Right lung (tissue), 5 donors: Measurements from ENCODE around the gene SPOCK2. TPM values are rescaled to one million over a fixed set of nuclear protein-coding genes. Genes with fewer than 3 reads are reported as not detected.
"Not testable (repeated sequence)": the region's sequence is repeated elsewhere in the genome, so short reads cannot be mapped to it uniquely, and the experiment has no call there.

Experiments used
- DNase-seq, 2 donors: peaks; one replicate each; pipeline ENCODE4 v3.0.0-alpha.2; 2013
- polyA plus RNA-seq, 5 donors: library from polyadenylated mRNA; unstranded; fragments of 120-200 nt; gene quantifications; one replicate each; pipeline versions ENCODE4 v1.2.1 to v1.2.3, GENCODE V29; 2013; ENCODE audit warnings: inconsistent platforms in 1 of 5, low replicate concordance in 1 of 5; ENCODE audit not compliant: insufficient read length in 5 of 5, insufficient read depth in 1 of 5

The SPOCK2 gene
- polyA plus RNA-seq, 5 donors = 4.7 to 11.0 (median 8.8) TPM

DNA sequence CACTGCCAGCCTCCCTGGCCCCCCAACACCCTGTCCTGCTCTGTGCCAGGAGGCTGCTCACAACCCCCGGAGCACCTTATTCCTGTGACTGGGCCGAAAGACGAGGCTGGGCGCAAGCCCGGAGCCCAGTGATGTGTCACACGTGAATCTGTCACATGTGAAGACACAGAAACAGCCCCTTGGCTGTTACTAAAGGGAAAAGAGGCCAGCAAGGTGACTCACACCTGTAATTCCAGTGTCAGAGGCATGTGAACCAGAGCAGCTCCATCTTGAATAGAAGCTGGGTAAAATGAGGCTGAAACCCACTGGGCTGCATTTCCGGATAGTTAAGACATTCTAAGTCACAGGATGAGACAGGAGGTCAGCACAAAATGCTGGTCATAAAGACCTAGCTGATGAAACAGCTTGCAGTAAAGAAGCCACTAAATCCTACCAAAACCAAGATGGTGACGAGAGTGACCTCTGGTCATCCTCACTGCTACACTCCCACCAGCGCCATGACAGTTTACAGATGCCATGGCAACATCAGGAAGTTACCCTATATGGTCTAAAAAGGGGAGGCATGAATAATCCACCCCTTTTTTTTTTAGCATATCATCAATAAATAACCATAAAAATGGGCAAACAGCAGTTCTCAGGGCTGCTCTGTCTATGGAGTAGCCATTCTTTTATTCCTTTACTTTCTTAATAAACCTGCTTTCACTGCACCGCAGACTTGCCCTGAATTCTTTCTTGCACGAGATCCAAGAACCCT lies 55.8 kb downstream of the SPOCK2 start:
- DNase-seq = not testable (repeated sequence)

DNA sequence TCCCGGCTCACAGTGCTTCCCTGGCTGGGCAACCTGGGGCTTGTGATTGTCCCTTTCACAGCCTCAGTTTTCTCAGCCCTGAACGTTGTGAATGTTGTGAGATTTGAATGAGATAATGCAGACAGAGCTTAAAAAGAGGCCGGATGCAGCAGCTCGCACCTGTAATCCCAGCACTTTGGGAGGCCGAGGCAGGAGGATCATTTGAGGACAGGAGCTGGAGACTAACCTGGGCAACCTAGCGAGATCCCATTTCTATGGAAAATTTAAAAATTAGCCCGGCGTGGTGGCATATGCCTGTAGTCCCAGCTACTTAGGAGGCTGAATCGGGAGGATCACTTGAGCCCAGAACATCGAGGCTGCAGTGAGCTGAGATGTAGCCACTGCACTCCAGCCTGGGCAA lies 56.6 kb downstream of the SPOCK2 start:
- DNase-seq = no peak

DNA sequence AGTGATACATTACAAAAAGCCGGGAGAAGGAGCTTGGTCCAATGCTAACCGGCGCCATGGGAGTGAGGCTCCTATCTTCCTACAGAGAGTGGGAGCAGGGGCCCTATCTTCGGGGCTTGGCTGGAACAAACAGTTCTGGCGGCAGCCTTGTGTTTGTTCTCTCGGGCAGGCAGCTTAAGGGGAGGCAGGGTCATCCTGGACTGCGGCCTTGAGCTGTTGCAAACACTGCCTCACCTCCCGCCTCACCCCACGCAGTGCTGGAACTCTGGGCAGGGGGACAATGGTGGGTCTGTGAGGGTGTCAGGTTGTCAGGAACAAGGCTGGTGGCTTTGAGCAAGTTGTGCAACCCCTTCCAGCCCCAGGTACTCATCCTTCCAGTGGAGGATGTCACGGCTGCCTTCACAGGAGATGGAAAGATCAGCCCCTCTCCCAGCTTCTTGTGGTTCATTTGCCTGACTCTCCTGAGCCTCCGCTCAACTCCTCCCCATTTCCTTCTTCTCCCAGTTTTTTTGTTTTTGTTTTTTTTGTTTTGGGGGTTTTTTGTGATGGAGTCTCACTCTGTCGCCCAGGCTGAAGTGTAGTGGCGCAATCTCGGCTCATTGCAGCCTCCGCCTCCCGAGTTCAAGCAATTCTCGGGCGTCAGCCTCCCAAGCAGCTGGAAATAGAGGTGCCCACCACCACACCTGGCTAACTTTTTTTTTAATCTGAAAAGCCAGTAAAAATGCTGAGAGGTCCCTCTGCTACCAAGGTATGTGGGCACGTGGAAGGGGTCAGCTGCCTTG lies 57.4 kb downstream of the SPOCK2 start:
- DNase-seq = peak; percentile 39 to 47

DNA sequence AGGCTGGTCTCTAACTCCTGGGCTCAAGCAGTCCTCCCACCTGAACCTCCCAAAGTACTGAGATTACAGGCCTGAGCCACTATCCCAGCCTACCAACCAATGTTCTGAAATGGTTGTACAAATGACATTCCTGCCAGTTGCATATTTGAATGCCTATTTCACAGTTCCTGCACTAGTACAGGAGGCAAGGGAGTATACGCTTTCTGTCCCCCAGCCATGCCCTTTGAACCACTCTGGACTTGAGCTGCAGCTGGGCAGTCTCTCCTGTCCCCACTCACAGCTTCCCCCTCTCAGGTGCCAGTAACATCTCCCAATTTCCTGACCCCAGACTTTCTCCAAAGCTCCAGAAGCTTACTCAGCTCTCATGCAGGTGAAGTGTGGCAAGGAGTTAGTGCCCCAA lies 58.9 kb downstream of the SPOCK2 start:
- DNase-seq = no peak

DNA sequence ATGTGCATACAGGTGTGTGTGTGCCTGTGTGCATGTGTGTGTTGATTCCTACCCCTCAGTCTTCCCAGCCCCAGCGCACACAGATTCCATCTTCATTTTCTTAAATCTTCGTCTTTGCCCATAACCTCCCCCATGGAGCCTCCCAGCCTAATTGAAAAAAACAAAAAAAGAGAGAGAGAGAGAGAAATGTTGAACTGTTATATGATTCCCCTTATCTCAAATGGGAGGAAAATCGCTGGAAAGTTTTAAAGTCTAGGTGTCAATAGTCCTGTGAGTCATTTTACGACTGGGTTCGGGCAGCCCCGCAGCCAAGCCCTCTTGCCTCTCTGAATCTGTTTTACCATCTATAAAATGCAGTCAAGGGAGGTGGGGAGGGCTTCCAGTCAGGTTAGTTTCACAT lies 60.9 kb downstream of the SPOCK2 start:
- DNase-seq = no peak

DNA sequence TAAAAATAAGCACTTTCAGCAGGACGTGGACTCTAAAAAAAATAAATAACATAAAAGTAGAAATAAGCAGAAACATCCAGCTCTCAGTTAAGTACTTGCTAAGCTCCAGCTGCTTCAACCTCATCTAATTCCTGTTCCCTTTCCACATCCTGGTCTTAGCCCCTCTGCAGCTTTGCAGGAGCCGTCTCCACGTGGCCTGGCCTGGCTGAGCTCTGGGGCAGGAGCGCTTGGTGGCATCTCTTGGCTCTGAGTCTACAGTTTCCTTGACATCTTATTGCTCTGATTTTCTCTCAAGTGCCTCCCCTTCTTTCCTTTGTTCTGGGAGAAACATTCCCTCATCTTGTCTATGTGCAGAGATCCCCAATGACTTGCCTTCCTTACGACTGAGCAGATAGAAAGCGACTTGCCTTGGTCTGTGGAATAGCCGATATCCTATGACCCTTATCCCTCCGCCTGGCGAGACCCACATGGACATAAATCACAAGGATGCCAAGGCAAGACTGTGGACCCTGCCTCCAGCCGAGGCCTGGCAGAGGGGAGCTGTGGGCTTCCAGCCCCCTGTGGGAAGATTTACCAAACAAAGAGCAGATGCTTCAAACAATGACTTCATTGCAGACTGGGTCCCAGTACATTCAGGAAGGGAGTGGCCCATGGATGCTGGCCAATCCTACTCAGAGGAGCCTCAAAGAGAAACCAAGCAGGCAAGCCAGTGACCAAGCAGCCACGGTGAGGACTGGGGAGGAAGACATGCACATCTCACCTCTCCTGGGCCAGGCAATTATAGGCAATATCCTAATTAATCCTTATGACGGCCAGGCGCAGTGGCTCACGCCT lies 61.9 kb downstream of the SPOCK2 start:
- no peak for DNase-seq

DNA sequence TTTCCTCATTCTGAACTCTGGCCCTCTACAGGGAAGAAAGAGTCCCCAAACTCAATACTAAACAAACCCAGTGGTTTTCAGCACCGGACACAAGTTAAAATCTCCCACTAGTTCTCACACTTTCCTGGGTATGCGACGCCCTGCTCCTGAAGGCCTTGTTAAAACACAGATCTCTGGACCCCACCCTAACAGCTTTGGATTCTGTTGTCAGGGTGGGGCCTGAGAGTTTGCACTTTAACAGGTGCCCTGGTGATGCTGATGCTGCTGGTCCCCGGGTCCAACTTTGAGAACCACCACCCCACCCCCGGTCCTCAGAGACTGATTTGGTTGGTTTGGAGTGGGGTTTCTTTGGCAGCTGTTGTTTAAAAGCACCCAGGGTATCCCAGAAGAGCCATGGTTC lies 62.5 kb downstream of the SPOCK2 start:
- no peak for DNase-seq

DNA sequence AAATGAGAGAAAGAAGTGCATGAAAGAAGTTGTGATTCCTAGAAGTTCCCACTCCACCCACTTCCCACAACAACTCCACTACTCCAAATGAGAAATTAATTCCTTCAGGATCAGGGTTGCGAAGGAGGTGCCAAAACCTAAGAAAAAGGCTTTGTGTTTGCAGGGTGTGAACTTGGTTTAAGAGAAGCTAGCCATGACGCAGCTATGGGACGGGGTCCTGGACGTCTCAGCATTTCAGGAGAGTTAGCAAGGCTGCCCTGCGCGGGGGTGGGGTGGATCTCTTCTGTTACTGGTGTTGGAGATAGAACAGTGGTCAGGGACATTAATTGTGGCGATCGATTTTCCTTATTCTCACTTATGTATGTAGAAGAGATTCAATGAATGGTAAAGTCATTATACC lies 63.0 kb downstream of the SPOCK2 start:
- DNase-seq = no peak

DNA sequence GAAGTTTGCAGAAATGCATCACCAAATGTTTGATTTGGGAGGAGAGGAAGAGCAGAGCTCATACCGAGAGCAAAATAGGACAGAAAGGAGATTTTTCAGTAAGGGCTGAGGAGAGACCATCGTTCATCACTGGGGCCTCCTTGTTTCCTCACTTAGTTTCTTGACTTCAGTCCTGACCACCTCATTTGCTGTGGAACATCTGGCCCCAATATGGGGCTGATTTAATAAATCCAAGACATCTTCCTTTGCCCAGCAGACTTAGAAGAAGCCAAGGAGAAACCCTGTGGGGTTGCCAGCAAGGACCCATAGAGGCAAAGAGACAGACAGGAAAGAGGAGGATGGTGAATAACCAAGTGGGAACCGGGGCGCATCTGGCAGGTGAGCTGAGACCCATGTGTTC lies 63.8 kb downstream of the SPOCK2 start:
- DNase-seq = no peak

DNA sequence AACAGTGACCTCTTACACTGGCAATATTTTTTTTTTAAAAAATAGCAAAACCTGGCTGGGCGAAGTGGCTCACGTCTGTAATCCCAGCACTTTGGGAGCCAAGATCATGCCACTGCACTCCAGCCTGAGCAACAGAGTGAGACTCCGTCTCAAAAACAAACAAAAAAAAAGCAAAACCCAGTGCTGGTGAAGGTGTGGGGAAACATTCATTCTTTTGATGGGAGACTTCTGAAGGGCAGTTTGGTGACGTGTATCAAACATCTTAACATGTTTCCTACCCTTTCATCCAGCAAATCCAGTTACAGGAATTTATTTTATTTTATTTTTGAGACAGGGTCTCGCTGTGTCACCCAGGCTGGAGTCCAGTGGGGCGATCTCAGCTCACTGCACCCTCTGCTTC lies 66.1 kb downstream of the SPOCK2 start:
- no peak for DNase-seq

DNA sequence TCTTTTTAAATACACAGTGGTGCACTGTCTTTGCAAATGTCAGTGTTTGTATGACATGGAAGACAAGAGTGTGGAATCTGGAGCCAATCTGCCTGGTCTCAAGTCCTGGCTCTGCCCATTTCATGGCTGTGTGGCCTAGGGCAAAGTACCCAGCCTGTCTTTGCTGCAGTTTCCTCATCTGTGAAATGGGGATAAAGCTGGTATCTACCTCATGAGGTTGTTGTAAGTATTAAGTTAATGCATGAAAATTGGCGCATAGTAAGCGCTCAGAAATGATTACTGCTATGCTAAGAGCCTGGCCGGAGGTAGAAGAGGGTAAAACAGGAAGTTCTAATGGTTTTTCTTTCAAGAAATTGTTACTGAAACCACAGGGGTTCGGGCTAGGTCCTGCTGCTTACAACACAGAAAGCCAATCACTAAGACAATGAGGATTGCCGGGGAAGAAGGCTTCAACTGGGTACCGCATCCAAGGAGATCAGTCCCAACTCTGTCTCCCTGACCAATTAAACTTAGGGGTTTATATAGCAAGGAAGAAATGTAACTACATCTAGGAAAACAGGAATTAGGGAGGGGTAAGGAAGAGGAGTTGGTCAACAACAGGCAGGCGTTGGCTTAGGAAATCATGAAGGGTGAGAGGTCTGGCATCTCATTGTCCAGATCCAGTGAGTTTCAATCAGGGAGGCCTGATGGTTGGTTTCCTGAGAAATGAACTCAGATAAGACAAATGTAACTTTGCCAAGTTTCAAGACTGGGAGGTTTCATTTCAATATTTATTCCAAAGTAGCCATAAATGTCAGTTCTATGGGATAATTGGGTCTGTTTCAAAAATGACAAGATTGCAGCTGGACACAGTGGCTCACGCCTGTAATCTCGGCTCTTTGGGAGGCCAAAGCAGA lies 67.2 kb downstream of the SPOCK2 start:
- DNase-seq = peak; percentile 50 to 60

DNA sequence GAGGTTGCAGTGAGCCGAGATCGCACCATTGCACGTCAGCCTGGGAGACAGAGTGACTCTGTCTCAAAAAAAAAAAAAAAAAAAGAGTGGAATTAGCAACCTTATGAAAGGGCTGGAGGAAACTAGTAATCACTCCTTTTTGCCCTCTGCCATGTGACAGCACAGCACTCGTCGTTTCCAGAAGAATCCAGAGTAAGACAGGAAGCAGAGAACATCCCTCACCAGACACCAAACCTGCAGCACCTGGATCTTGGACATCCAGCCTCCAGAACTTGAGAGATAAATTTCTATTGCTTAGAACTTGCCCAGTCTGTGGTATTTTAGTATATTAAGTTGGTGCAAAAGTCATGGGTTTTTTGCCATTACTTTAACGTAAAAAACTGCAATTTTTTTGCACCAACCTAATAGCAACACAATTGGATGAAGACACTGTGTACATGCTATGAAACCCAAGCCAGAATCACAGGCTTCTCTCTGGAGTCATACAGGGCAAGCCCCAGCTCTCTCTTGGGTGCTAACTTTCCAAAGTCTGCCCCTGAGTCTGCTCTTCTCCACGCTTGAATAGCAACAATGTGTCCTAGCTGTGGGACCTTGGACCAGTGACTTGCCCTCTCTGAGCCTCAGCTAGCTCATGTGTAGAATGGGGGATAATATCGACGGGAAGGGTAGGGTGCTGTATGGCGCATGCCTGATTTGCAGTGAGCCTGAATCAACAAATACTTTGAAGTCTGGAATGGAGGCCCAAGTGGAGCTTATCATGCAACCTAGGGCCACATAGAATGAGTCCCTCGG lies 69.1 kb downstream of the SPOCK2 start:
- DNase-seq = no peak

DNA sequence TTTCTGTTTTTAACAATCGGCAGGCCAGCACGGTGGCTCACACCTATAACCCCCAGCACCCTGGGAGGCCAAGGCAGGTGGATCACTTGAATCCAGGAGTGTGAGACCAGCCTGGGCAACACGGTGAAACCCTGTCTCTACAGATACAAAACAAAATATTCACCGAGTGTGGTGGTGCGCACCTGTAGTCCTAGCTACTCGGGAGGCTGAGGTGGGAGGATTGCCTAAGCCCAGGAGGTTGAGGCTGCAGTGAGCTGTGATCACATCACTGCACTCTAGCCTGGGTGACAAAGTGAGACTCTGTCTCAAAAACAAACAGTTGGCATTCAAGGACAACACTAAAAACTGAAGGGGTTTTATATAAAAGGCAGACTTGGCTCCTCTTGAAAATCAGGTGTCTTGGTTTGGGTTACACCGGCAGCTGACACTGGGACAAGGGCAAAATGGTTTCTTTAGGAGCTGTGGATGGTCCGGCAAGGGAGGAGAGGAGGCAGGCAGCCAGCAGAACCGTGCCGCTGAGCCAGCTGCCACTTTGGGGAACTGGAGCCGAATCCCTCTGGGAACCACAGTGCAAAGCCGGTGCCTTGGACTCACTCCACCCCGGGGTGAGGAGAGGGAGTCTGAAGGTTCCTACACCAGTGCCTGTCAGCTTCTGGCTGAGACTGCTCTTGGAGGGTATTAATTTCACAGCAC lies 71.6 kb downstream of the SPOCK2 start:
- DNase-seq = no peak

DNA sequence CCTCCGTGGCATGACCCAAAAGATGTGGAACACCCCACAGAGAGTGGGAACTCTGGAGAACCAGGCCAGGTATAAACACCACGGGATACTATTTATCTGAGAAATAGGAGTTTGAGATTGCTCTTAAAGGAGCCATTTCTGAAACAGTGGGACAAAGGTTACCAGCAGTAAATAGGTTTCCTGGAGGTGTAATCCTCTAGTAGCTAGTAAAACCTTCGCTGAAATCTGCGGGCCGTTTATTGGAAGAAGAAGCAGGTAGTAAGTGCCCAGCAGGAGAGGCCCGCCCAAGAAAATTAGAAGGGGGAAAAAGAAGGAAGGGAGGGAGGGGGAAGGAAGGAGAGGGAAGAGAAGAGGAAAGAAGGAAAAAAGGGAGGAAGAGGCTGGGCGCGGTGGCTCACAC lies 72.5 kb downstream of the SPOCK2 start:
- DNase-seq = no peak

DNA sequence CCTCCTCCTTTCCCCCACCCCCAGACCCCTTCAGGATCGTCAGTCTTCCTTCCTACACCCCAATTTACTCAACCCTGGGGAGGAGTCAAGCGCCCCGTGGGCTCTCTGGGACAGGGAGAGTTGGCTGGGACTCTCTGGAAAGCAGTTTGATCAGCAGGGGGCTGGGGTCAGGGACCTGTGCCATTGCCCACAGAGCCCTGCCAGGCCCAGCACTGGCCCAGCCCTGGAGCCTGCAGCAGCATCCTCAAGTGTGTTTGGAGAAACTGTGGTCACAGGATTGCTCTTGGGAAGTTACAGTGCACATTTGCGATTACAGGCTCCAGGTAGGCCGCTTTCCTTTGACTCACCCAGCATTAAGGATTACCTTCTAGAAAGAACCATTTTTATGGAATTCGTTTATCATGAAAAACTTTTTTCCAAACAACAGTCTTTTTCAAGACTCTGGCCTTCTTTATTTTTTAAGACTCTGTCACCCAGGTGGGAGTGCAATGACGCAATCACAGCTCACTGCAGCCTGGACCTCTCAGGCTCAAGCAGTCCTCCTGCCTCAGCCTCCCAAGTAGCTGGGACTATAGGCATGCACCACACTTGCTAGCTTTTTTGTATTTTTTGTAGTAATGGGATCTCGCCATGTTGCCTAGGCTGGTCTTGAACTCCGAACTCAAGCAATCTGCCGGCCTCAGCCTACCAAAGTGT lies 73.4 kb downstream of the SPOCK2 start:
- DNase-seq = no peak

DNA sequence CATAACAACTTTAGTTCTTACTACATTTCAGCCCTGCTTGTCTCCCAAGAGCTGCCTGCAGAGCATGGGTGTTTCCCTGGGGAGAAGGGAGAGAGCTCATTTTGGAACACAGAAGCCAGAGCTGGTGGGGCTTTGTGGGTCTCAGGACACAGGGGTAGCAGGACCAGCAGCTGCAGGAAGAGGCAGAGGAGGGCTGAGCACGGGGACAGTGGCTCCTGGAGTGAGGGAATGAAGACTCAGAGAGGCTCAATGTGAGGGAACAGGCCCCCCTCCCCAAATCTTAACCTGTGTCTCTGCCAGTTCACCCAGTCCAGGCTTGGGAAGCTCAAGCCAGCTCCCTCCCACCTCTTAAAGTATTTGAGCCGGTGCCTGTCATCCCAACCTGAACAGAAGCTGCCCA lies 74.2 kb downstream of the SPOCK2 start:
- DNase-seq = no peak

DNA sequence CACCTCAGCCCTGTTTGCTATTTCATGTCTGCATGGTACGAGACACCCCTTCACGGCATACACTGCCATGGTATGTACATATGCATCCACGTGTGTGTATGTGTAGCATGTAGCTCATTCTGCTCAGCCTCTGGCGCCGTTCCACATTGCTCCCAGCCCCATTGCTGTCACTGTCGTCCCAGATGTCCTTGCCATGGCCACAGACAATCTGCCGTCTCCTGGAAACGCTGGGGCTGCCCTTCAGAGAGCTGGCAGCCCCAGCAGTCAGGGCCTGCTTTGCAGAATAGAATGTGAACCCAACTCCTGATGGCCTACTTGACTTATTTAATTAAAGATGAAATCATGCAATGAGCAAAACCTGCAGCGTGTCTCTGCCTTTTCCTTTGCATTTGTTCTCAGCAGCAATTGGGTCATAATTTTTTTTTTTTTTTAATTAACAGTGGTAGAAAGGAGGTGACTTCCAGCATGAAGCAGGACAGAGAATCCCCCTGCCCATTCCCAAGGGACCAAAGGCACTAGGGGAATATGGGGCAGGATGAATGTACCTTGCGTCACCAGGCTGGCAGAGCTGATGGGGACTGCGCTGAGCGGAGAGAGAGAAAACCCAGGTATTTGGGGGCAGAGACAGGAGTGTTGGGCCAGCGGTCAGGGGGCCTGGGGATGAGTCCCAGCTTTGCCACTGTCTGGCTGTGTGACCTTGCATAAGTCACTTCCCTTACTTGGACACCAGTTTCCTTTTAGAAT lies 75.0 kb downstream of the SPOCK2 start:
- no peak for DNase-seq

DNA sequence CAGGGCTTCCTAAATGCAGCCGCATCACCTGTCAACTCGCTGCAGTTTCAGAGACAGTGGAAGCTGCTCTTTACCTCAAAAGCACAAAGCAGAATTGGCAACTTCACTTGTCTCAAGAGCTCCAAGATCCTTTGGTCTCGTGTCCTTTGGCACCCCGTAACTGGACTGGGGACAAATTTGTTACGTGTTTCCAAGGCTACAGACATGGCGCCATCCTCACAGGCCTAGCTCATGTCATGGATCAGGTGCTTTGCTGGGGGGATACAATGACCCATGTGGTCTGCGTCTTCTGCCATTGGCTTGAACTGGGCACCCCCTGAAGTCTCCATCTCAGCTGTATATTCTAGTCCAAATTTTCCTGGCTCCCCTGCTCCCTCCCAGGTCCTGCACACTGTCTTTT lies 75.6 kb downstream of the SPOCK2 start:
- DNase-seq = no peak
